Measurements from ENCODE around the gene ATP2B3. TPM values are rescaled to one million over a fixed set of nuclear protein-coding genes. Genes with fewer than 3 reads are reported as not detected.
A peak's percentile ranks its signal among the peaks of the same experiment; 100 is the strongest.

The ATP2B3 gene
- total RNA-seq, 2 donors from 2014 or later = not detected

DNA sequence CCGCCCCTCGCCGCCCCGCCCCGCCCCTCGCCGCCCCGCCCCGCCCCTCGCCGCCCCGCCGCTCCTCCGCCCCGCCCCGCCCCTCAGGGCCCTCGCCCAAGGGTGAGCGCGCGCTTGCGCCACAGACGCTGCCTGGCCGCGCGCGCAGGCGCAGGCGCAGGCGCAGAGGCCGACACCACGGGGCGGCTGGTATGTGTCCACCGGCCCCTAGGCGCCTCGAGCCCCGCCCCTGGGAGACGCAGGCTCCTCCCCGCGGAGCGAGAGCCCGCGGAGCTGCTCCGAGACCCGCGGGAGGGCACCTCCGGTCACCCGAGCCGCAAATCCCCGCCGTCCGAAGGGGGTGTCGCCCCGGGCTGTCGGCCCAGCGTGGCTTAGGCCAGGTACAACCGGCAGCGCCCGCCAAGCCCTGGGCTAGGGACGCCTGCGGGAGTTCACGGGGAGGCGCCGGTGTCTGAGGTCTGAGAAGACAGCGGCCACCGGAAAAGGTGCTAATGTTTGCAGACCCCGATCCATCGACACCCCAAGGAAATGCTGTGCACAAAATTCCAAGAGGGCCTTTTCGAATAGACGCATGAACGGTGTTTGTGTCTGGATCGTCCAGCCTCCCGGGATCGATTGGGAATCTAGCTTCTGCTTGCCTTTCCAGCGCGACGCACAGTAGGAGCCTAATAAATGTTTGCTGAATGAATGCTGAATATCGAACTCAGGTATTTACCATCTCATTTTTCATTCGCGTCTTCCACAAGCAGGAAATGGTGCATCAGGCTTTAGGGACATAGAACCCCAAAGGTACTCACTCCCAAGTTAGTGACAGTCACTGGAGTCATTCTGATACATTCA lies 82.0 kb downstream of the ATP2B3 start:
- ATAC-seq = peak; percentile 98

DNA sequence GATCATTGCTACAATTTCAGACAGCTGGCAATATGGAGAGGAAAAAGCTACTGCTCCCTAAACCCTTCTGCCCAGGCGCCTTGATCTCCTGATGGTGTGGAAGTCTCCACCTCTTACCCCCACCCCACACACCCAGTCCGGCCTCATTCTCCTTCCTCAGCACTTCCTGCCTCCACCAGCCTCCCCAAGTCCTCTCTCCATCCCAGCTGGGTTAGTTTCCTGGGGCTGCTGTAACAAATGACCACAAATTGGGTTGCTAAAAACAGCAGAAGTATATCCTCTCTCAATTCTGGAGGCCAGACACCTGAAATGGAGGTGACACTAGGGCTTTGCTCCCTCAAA lies 82.6 kb downstream of the ATP2B3 start:
- Histone ChIP-seq H3K27me3 (no peaks in the 10 kb centered on the region), H3K9me3 (no peaks in the 10 kb centered on the region), H3K27ac (no peak overlapping the region), H3K36me3 (replicated peaks in 1 of 2; ENCODE audit: insufficient read depth in 1 of 2, low read depth in 2 of 2) (no peaks in the 10 kb centered on the region), H3K4me1 (peaks cover 23% of the 10 kb centered on the region), H3K4me3 (no peak overlapping the region)
- no peak for ATAC-seq
- TF ChIP-seq, protein P1, sequence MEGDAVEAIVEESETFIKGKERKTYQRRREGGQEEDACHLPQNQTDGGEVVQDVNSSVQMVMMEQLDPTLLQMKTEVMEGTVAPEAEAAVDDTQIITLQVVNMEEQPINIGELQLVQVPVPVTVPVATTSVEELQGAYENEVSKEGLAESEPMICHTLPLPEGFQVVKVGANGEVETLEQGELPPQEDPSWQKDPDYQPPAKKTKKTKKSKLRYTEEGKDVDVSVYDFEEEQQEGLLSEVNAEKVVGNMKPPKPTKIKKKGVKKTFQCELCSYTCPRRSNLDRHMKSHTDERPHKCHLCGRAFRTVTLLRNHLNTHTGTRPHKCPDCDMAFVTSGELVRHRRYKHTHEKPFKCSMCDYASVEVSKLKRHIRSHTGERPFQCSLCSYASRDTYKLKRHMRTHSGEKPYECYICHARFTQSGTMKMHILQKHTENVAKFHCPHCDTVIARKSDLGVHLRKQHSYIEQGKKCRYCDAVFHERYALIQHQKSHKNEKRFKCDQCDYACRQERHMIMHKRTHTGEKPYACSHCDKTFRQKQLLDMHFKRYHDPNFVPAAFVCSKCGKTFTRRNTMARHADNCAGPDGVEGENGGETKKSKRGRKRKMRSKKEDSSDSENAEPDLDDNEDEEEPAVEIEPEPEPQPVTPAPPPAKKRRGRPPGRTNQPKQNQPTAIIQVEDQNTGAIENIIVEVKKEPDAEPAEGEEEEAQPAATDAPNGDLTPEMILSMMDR (IDR thresholded peaks at IDR 0.05) = no peak
- TF ChIP-seq POLR2A (IDR thresholded peaks at IDR 0.05) = no peak
- no peak for DNase-seq
- 0 to 23% methylated on average over 2 of the region's 2 CpGs for WGBS, 2 donors
- intact Hi-C loops (cut with DNase I) = no loop called here

More for the DNA sequence above, 82.0 kb downstream of the ATP2B3 start:
- WGBS, 2 donors = 0% methylated on average over 3 to 26 of the region's 79 CpGs
- peak overlapping the region in 1 of 2 donors; percentile 39 for H3K4me3 ChIP-seq
- no peaks in the 10 kb centered on the region for H3K36me3 ChIP-seq (replicated peaks in 1 of 2; ENCODE audit: insufficient read depth in 1 of 2, low read depth in 2 of 2)
- H3K27ac ChIP-seq = peak overlapping the region in 3 of 4 donors; percentile 50 to 79 (median 75)
- no peaks in the 10 kb centered on the region for H3K27me3 ChIP-seq
- H3K9me3 ChIP-seq = no peaks in the 10 kb centered on the region
- intact Hi-C loops (cut with DNase I) = loop anchor here (5.0 kb wide), 1 partner anchor 647 kb away; no protein-coding TSS in a partner anchor
- DNase-seq = peak; percentile 90 to 94 (median 92)
- H3K4me1 ChIP-seq = peaks cover 23% of the 10 kb centered on the region
- peak in 2 of 3 donors; percentile 28 to 40 for TF ChIP-seq POLR2A (IDR thresholded peaks at IDR 0.05)
- TF ChIP-seq, protein P1 (IDR thresholded peaks at IDR 0.05) = peak in 1 of 7 experiments; percentile 14

DNA sequence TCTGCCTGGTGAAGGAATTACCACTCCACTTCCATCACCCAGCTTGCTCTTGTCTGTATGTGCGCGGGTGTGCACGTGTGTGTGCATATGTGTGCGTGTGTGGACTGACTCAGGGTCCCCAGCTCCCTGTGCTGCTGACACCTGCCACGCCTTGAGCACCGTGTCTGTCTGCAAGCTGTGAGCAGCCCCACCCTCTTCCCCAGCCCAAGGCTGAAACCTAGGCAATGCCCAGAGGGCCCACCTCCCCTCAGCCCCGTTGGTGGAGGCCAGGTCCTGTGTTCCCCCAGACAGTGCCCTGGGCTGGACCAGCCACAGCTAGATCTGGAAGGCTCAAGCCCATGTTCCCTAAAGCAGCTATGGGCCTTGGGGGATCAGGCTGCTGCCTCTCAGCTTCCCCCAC lies 83.5 kb downstream of the ATP2B3 start:
- no peaks in the 10 kb centered on the region for H3K27me3 ChIP-seq
- 100% methylated on average over 2 of the region's 7 CpGs; no CpG with 5 or more reads in 1 of the 2 donors for WGBS, 2 donors
- DNase-seq = peak in 1 of 4 donors; percentile 2
- no peak overlapping the region for H3K27ac ChIP-seq
- TF ChIP-seq POLR2A (IDR thresholded peaks at IDR 0.05) = no peak
- TF ChIP-seq, protein P1 (IDR thresholded peaks at IDR 0.05) = no peak
- no peak overlapping the region for H3K4me3 ChIP-seq
- peaks cover 23% of the 10 kb centered on the region for H3K4me1 ChIP-seq
- no peaks in the 10 kb centered on the region for H3K9me3 ChIP-seq
- no peaks in the 10 kb centered on the region for H3K36me3 ChIP-seq (replicated peaks in 1 of 2; ENCODE audit: insufficient read depth in 1 of 2, low read depth in 2 of 2)
- no peak for ATAC-seq
- intact Hi-C loops (cut with DNase I) = no loop called here

DNA sequence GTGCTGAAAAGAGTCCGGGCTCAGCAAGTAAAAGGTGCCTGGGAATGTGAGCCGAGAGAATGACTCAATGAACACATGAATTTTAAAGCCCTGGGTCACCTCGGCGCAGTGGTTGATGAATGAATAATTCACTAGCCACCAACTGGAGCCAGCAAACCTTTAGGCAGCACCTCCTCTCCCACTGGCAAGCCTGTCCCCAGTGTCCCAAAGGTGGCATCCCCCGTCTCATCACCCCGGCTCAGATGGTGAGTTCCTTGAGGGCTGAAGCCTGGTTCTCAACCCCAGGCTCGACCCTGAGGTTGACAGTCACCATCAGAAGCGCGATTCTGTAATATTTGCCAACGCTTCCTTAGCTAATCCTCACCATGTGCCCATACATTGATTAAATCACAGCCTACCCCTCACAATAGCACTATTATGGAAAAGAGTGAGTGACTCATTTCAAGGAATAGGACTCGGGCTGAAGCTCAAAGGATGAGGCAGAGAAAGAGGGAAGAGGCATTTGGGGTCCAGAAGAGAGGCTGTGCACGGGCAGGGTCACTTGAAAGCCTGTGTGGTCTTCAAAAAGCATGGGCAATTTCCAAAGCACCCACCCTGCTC lies 84.2 kb downstream of the ATP2B3 start:
- Histone ChIP-seq H3K4me3 (no peak overlapping the region), H3K27me3 (no peaks in the 10 kb centered on the region), H3K9me3 (no peaks in the 10 kb centered on the region), H3K4me1 (peaks cover 23% of the 10 kb centered on the region), H3K36me3 (replicated peaks in 1 of 2; ENCODE audit: insufficient read depth in 1 of 2, low read depth in 2 of 2) (no peaks in the 10 kb centered on the region), H3K27ac (no peak overlapping the region)
- ATAC-seq (no peak), DNase-seq (peak in 1 of 4 donors; percentile 0)
- 82 to 86% methylated on average over 7 to 12 of the region's 12 CpGs for WGBS, 2 donors
- no peak for TF ChIP-seq POLR2A (IDR thresholded peaks at IDR 0.05)
- TF ChIP-seq, protein P1 (IDR thresholded peaks at IDR 0.05) = no peak
- intact Hi-C loops (cut with DNase I) = no loop called here
